Glutamatergic neuron (in vitro differentiated cells): Measurements from ENCODE around the gene SLC6A3. TPM values are rescaled to one million over a fixed set of nuclear protein-coding genes. Genes with fewer than 3 reads are reported as not detected.

Experiments
- DNase-seq: peaks from one replicate; pipeline ENCODE4 v3.0.0; 2022
- H3K27ac Mint-ChIP-seq: one replicate; pipeline ENCODE4 v1.8.0; 2020; ENCODE audit warnings: mild to moderate bottlenecking, mixed read lengths, inconsistent platforms; ENCODE audit not compliant: unreplicated experiment
- H3K27me3 Mint-ChIP-seq: one replicate; pipeline ENCODE4 v1.8.0; 2020; ENCODE audit warnings: mild to moderate bottlenecking, moderate library complexity, mixed read lengths, inconsistent platforms; ENCODE audit not compliant: unreplicated experiment
- H3K36me3 Mint-ChIP-seq: one replicate; pipeline ENCODE4 v1.8.0; 2020; ENCODE audit warnings: mild to moderate bottlenecking, mixed read lengths, inconsistent platforms; ENCODE audit not compliant: unreplicated experiment
- H3K4me1 Mint-ChIP-seq: one replicate; pipeline ENCODE4 v1.8.0; 2020; ENCODE audit warnings: mild to moderate bottlenecking, low read depth, mixed read lengths, inconsistent platforms; ENCODE audit not compliant: unreplicated experiment
- H3K4me3 Mint-ChIP-seq: one replicate; pipeline ENCODE4 v1.8.0; 2020; ENCODE audit warnings: mild to moderate bottlenecking, mixed read lengths, inconsistent platforms; ENCODE audit not compliant: unreplicated experiment
- H3K9me3 Mint-ChIP-seq: one replicate; pipeline ENCODE4 v1.8.0; 2020; ENCODE audit warnings: mild to moderate bottlenecking, moderate library complexity, mixed read lengths, inconsistent platforms; ENCODE audit not compliant: unreplicated experiment
- CTCF ChIP-seq: fragments of 200-600 bp; sonication (generic); IDR thresholded peaks from one replicate; pipeline ENCODE4 v1.5.0; 2021; ENCODE audit not compliant: partially characterized antibody, unreplicated experiment
- total RNA-seq: library from RNA; stranded (reverse); fragmentation: NEBNext Ultra II Directional; extraction: Animal tissue kit (Norgen Biotek cat#: 25700); gene quantifications from one replicate; pipeline ENCODE4 v1.2.1, GENCODE V29; 2021; ENCODE audit not compliant: unreplicated experiment

The SLC6A3 gene
- total RNA-seq, 1 donor from 2014 or later = 22.4 TPM

- Mint-ChIP-seq H3K27ac (peak overlapping the region; percentile 36), H3K9me3 (peaks cover 6% of the 10 kb centered on the region), H3K27me3 (peaks cover 16% of the 10 kb centered on the region), H3K4me1 (peaks cover 12% of the 10 kb centered on the region), H3K36me3 (peaks cover 19% of the 10 kb centered on the region), H3K4me3 (peak overlapping the region; percentile 95)
- no peak for DNase-seq
- TF ChIP-seq CTCF = no peak
These were observed 665 bp downstream of the SLC6A3 start for GRCh38 chr5:1444361-1445189.

GRCh38 chr5:1443991-1444360 is 1.3 kb downstream of the SLC6A3 start:
- Mint-ChIP-seq H3K36me3 (peaks cover 17% of the 10 kb centered on the region), H3K4me3 (peak overlapping the region; percentile 95), H3K4me1 (peaks cover 16% of the 10 kb centered on the region), H3K27me3 (peaks cover 18% of the 10 kb centered on the region), H3K9me3 (peaks cover 9% of the 10 kb centered on the region), H3K27ac (peak overlapping the region; percentile 36)
- TF ChIP-seq CTCF = no peak
- no peak for DNase-seq

- TF ChIP-seq CTCF = no peak
- Mint-ChIP-seq H3K4me1 (peaks cover 22% of the 10 kb centered on the region), H3K27ac (no peak overlapping the region), H3K36me3 (peaks cover 15% of the 10 kb centered on the region), H3K4me3 (peak overlapping the region; percentile 43), H3K27me3 (peaks cover 18% of the 10 kb centered on the region), H3K9me3 (peaks cover 9% of the 10 kb centered on the region)
- no peak for DNase-seq
These were observed 2.1 kb downstream of the SLC6A3 start for GRCh38 chr5:1443171-1443570.

GRCh38 chr5:1442222-1443145 is 2.8 kb downstream of the SLC6A3 start:
- no peak for TF ChIP-seq CTCF
- no peak for DNase-seq
- Mint-ChIP-seq H3K4me3 (no peak overlapping the region), H3K27ac (no peak overlapping the region), H3K9me3 (peaks cover 11% of the 10 kb centered on the region), H3K36me3 (peaks cover 19% of the 10 kb centered on the region), H3K27me3 (peaks cover 21% of the 10 kb centered on the region), H3K4me1 (peaks cover 28% of the 10 kb centered on the region)
